GM23338 (cell line): ENCODE data around the gene SDR39U1. TPM values are rescaled to one million over a fixed set of nuclear protein-coding genes. Genes with fewer than 3 reads are reported as not detected.
"Not testable (repeated sequence)": the region's sequence is repeated elsewhere in the genome, so short reads cannot be mapped to it uniquely, and the experiment has no call there.

Experiments
- ATAC-seq: fragments of 200-7000 bp; cut with Tn5 transposase; 3 replicates; pipeline ENCODE4 v1.9.1; 2020
- DNase-seq: peaks from one replicate; pipeline ENCODE4 v3.0.0-alpha.2; 2015; ENCODE audit warnings: low spot score
- H2AFZ ChIP-seq: fragments of 200-600 bp; sonication (generic); 2 replicates; pipeline ENCODE4 v1.8.0; 2016; ENCODE audit warnings: antibody characterized with exemption, mild to moderate bottlenecking, moderate library complexity
- H3F3A ChIP-seq: fragments of 200-600 bp; sonication (generic); replicated peaks from 2 replicates; pipeline ENCODE4 v1.8.0; 2017; ENCODE audit warnings: antibody characterized with exemption, mixed run types, low read depth
- H3K27ac ChIP-seq: fragments of 200-600 bp; sonication (generic); 2 replicates; pipeline ENCODE4 v1.6.1; 2016; ENCODE audit warnings: low read depth
- H3K27me3 ChIP-seq: fragments of 200-600 bp; sonication (generic); 2 replicates; pipeline ENCODE4 v1.8.0; 2016; ENCODE audit warnings: mild to moderate bottlenecking, mixed run types, moderate library complexity; ENCODE audit not compliant: insufficient read depth
- H3K36me3 ChIP-seq: fragments of 200-600 bp; sonication (generic); 2 replicates; pipeline ENCODE4 v1.8.0; 2016; ENCODE audit warnings: mild to moderate bottlenecking; ENCODE audit not compliant: insufficient read depth
- H3K4me1 ChIP-seq: fragments of 200-600 bp; sonication (generic); 2 replicates; pipeline ENCODE4 v1.8.0; 2016; ENCODE audit warnings: mild to moderate bottlenecking, moderate library complexity; ENCODE audit not compliant: insufficient read depth
- H3K4me2 ChIP-seq: fragments of 200-600 bp; sonication (generic); 2 replicates; pipeline ENCODE4 v1.7.1; 2017; ENCODE audit warnings: mixed run types
- H3K4me3 ChIP-seq: fragments of 200-600 bp; sonication (generic); 2 replicates; pipeline ENCODE4 v1.6.1; 2016; ENCODE audit warnings: mixed run types
- H3K79me2 ChIP-seq: fragments of 200-600 bp; sonication (generic); replicated peaks from 2 replicates; pipeline ENCODE4 v1.8.0; 2017; ENCODE audit warnings: mild to moderate bottlenecking; ENCODE audit not compliant: insufficient read depth
- H3K9me2 ChIP-seq: fragments of 200-600 bp; sonication (generic); 2 replicates; pipeline ENCODE4 v1.8.0; 2017; ENCODE audit not compliant: insufficient read depth
- H4K20me1 ChIP-seq: fragments of 200-600 bp; sonication (generic); replicated peaks from 2 replicates; pipeline ENCODE4 v1.8.0; 2017; ENCODE audit warnings: mild to moderate bottlenecking; ENCODE audit not compliant: insufficient read depth
- H3K27ac Mint-ChIP-seq: 2 replicates; pipeline ENCODE4 v1.8.0; 2020; ENCODE audit warnings: inconsistent platforms, mild to moderate bottlenecking, moderate library complexity, mixed read lengths
- H3K27me3 Mint-ChIP-seq: 3 replicates; pipeline ENCODE4 v1.8.0; 2022; ENCODE audit warnings: low read depth, mild to moderate bottlenecking, moderate library complexity, mixed read lengths, inconsistent platforms; ENCODE audit not compliant: insufficient read depth, poor library complexity
- H3K36me3 Mint-ChIP-seq: 3 replicates; pipeline ENCODE4 v1.8.0; 2021; ENCODE audit warnings: low read depth, mild to moderate bottlenecking, inconsistent platforms, moderate library complexity, mixed read lengths
- H3K4me1 Mint-ChIP-seq: 3 replicates; pipeline ENCODE4 v1.8.0; 2020; ENCODE audit warnings: mild to moderate bottlenecking, inconsistent platforms, mixed read lengths
- H3K4me3 Mint-ChIP-seq: 3 replicates; pipeline ENCODE4 v1.8.0; 2021; ENCODE audit warnings: moderate library complexity, mild to moderate bottlenecking, inconsistent platforms, mixed read lengths
- H3K9me3 Mint-ChIP-seq: 3 replicates; pipeline ENCODE4 v1.8.0; 2020; ENCODE audit warnings: moderate library complexity, mild to moderate bottlenecking, inconsistent platforms, mixed read lengths
- ZNF114 ChIP-seq: fragments of 250-450 bp; sonication (Bioruptor Pico); IDR thresholded peaks from 2 replicates; pipeline ENCODE4 v1.5.0; 2020; ENCODE audit warnings: mild to moderate bottlenecking, moderate library complexity
- polyA plus RNA-seq: library from polyadenylated mRNA; unstranded; fragments of >200 nt; fragmentation: Nextera tagmentation; extraction: Ambion mirVana; gene quantifications from 2 replicates; pipeline ENCODE4 v1.2.1, GENCODE V29; 2016
- total RNA-seq: library from RNA; depleted of rRNA; stranded (reverse); fragments of >200 nt; shearing (Covaris generic); gene quantifications from 2 replicates; pipeline ENCODE4 v1.2.3, GENCODE V29; 2014
- TF ChIP-seq, protein P1 (sequence below), 2 experiments: fragments of 200-600 bp in 1 of 2; sonication (generic) in 1 of 2; conservative IDR thresholded peaks; 2 replicates each; pipeline versions ENCODE4 v1.5.1 to v1.6.1; 2016 to 2017; ENCODE audit warnings: antibody characterized with exemption in 2 of 2, low read depth in 2 of 2, mild to moderate bottlenecking in 2 of 2, moderate library complexity in 1 of 2
- TF ChIP-seq, protein P2 (sequence below): fragments of 250-450 bp; sonication (Bioruptor Pico); IDR thresholded peaks from 2 replicates; pipeline ENCODE4 v1.5.0; 2020; ENCODE audit warnings: mild to moderate bottlenecking, moderate library complexity

The SDR39U1 gene
- total and polyA plus RNA-seq, 2 experiments from 2014 or later: 22.9 to 66.5 TPM

DNA sequence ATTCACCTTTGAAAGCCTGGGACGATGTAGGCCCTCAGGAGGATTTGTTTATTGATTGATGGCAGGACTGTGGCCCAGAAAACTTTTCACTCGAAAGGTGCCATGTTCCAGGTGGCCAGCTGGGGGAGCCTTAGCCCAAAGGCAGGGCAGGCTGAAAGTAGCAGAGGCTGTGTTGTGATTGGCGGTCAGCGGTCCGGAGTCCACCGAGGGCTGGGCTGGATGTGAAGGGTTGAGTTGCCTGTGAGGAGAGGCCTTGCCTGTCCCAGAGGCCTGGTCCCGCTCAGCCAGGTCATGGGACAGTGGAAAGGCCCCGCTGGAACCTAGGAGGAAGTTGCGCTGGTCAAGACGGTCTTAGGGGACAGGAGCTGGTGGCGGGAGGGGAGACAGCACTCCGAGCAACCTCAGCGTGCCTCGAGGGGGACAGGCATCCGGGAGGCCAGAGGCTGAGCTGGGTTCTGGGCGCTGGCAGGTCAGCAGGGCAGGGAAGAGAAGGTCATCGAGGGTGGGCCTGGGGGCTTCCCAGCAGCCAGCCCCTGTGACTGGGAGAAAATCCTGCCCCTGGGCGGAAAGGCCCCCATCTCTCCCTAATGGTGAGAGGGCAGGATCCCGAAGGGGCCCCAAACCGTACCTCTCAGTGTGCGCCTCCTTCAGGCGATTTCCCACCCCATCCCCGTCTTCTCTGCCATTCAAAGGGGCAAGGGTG lies 39.2 kb upstream of the SDR39U1 start:
- H3K27me3 Mint-ChIP-seq: peaks cover 2% of the 10 kb centered on the region
- H3K36me3 Mint-ChIP-seq: peaks cover 26% of the 10 kb centered on the region
- peak; percentile 92 for DNase-seq
- ATAC-seq: peak; percentile 99
- no peaks in the 10 kb centered on the region for H3F3A ChIP-seq
- H3K36me3 ChIP-seq: no peaks in the 10 kb centered on the region; the same call in 1 of the 2 replicates
- no peaks in the 10 kb centered on the region; the same call in 1 of the 2 replicates for H3K79me2 ChIP-seq
- peak overlapping the region; percentile 89 for H2AFZ ChIP-seq
- H3K4me1 Mint-ChIP-seq: peaks cover 10% of the 10 kb centered on the region
- H3K4me3 Mint-ChIP-seq: no peak overlapping the region
- H3K27ac Mint-ChIP-seq: no peak overlapping the region; the same call in 1 of the 2 replicates
- no peaks in the 10 kb centered on the region for H3K27me3 ChIP-seq
- no peak overlapping the region for H3K4me2 ChIP-seq
- peaks cover 17% of the 10 kb centered on the region for H3K9me2 ChIP-seq
- TF ChIP-seq, protein P1, sequence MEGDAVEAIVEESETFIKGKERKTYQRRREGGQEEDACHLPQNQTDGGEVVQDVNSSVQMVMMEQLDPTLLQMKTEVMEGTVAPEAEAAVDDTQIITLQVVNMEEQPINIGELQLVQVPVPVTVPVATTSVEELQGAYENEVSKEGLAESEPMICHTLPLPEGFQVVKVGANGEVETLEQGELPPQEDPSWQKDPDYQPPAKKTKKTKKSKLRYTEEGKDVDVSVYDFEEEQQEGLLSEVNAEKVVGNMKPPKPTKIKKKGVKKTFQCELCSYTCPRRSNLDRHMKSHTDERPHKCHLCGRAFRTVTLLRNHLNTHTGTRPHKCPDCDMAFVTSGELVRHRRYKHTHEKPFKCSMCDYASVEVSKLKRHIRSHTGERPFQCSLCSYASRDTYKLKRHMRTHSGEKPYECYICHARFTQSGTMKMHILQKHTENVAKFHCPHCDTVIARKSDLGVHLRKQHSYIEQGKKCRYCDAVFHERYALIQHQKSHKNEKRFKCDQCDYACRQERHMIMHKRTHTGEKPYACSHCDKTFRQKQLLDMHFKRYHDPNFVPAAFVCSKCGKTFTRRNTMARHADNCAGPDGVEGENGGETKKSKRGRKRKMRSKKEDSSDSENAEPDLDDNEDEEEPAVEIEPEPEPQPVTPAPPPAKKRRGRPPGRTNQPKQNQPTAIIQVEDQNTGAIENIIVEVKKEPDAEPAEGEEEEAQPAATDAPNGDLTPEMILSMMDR (conservative IDR thresholded peaks at IDR 0.05; ENCODE audit: low read depth in 2 of 2): peak; percentile 82 to 94
- TF ChIP-seq ZNF114 (CRISPR knock-in tag): no peak
- no peaks in the 10 kb centered on the region for H4K20me1 ChIP-seq
- peaks cover 4% of the 10 kb centered on the region; the same call in 1 of the 2 replicates for H3K4me1 ChIP-seq
- peaks cover 31% of the 10 kb centered on the region for H3K9me3 Mint-ChIP-seq
- no peak overlapping the region for H3K27ac ChIP-seq
- no peak overlapping the region for H3K4me3 ChIP-seq

DNA sequence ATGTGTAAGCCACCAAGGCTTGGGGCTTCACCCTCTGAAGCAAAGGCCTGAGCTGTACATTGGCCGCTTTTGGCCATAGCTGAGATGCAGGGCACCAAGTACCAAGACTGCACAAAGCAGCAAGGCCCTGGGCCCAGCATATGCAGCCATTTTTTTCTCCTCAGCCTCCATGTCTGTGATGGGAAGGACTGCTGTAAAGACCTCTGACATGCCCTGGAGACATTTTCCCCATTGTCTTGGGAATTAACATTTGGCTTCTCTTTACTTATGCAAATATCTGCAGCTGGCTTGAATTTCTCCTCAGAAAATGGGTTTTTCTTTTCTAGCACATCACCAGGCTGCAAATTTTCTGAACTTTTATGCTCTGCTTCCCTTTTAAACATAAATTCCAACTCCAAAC lies 37.4 kb upstream of the SDR39U1 start:
- not testable (repeated sequence) for H3K27ac ChIP-seq, H2AFZ ChIP-seq, H3K4me1 ChIP-seq, ATAC-seq, H3K36me3 ChIP-seq, H3K4me3 Mint-ChIP-seq, H3K27me3 ChIP-seq, H3K27me3 Mint-ChIP-seq, H3K27ac Mint-ChIP-seq, H3K4me3 ChIP-seq, H3F3A ChIP-seq, H3K79me2 ChIP-seq, H4K20me1 ChIP-seq
- Histone ChIP-seq H3K9me2 (peaks cover 17% of the 10 kb centered on the region), H3K4me2 (peak overlapping the region; percentile 57)
- DNase-seq: peak; percentile 28
- Mint-ChIP-seq H3K4me1 (peaks cover 10% of the 10 kb centered on the region), H3K36me3 (peaks cover 26% of the 10 kb centered on the region), H3K9me3 (peaks cover 31% of the 10 kb centered on the region)
- TF ChIP-seq, protein P2, sequence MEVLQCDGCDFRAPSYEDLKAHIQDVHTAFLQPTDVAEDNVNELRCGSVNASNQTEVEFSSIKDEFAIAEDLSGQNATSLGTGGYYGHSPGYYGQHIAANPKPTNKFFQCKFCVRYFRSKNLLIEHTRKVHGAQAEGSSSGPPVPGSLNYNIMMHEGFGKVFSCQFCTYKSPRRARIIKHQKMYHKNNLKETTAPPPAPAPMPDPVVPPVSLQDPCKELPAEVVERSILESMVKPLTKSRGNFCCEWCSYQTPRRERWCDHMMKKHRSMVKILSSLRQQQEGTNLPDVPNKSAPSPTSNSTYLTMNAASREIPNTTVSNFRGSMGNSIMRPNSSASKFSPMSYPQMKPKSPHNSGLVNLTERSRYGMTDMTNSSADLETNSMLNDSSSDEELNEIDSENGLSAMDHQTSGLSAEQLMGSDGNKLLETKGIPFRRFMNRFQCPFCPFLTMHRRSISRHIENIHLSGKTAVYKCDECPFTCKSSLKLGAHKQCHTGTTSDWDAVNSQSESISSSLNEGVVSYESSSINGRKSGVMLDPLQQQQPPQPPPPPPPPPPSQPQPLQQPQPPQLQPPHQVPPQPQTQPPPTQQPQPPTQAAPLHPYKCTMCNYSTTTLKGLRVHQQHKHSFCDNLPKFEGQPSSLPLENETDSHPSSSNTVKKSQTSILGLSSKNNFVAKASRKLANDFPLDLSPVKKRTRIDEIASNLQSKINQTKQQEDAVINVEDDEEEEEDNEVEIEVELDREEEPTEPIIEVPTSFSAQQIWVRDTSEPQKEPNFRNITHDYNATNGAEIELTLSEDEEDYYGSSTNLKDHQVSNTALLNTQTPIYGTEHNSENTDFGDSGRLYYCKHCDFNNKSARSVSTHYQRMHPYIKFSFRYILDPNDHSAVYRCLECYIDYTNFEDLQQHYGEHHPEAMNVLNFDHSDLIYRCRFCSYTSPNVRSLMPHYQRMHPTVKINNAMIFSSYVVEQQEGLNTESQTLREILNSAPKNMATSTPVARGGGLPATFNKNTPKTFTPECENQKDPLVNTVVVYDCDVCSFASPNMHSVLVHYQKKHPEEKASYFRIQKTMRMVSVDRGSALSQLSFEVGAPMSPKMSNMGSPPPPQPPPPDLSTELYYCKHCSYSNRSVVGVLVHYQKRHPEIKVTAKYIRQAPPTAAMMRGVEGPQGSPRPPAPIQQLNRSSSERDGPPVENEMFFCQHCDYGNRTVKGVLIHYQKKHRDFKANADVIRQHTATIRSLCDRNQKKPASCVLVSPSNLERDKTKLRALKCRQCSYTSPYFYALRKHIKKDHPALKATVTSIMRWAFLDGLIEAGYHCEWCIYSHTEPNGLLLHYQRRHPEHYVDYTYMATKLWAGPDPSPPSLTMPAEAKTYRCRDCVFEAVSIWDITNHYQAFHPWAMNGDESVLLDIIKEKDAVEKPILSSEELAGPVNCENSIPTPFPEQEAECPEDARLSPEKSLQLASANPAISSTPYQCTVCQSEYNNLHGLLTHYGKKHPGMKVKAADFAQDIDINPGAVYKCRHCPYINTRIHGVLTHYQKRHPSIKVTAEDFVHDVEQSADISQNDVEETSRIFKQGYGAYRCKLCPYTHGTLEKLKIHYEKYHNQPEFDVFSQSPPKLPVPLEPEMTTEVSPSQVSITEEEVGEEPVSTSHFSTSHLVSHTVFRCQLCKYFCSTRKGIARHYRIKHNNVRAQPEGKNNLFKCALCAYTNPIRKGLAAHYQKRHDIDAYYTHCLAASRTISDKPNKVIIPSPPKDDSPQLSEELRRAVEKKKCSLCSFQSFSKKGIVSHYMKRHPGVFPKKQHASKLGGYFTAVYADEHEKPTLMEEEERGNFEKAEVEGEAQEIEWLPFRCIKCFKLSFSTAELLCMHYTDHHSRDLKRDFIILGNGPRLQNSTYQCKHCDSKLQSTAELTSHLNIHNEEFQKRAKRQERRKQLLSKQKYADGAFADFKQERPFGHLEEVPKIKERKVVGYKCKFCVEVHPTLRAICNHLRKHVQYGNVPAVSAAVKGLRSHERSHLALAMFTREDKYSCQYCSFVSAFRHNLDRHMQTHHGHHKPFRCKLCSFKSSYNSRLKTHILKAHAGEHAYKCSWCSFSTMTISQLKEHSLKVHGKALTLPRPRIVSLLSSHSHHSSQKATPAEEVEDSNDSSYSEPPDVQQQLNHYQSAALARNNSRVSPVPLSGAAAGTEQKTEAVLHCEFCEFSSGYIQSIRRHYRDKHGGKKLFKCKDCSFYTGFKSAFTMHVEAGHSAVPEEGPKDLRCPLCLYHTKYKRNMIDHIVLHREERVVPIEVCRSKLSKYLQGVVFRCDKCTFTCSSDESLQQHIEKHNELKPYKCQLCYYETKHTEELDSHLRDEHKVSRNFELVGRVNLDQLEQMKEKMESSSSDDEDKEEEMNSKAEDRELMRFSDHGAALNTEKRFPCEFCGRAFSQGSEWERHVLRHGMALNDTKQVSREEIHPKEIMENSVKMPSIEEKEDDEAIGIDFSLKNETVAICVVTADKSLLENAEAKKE (CRISPR knock-in tag): peak; percentile 62
